SU-DHL-6 (cell line): Measurements from ENCODE around the gene PLS1.
"Not testable (repeated sequence)": the region's sequence is repeated elsewhere in the genome, so short reads cannot be mapped to it uniquely, and the experiment has no call there.

Source experiments
- H2AFZ ChIP-seq: fragments of 200-600 bp; sonication (generic); 2 replicates; pipeline ENCODE4 v1.6.1; 2014; ENCODE audit warnings: low read depth, mild to moderate bottlenecking, moderate library complexity, mixed read lengths, antibody characterized with exemption, low read length; ENCODE audit not compliant: severe bottlenecking
- H3F3A ChIP-seq: fragments of 200-600 bp; shearing (Covaris generic); 2 replicates; pipeline ENCODE4 v1.6.0; 2016; ENCODE audit warnings: antibody characterized with exemption, mild to moderate bottlenecking; ENCODE audit not compliant: insufficient read depth
- H3K27ac ChIP-seq: fragments of 200-600 bp; sonication (generic); 2 replicates; pipeline ENCODE4 v1.5.1; 2016; ENCODE audit warnings: low read depth, mild to moderate bottlenecking, low read length, moderate library complexity, mixed read lengths
- H3K27me3 ChIP-seq: fragments of 200-600 bp; sonication (generic), shearing (Covaris generic); 2 replicates; pipeline ENCODE4 v1.6.0; 2014; ENCODE audit warnings: mild to moderate bottlenecking, low read length
- H3K36me3 ChIP-seq: fragments of 200-600 bp; sonication (generic); 2 replicates; pipeline ENCODE4 v1.6.1; 2014; ENCODE audit warnings: mild to moderate bottlenecking, low read length, mixed read lengths
- H3K4me2 ChIP-seq: fragments of 300-600, 200-600 bp; shearing (Covaris generic), sonication (generic); 2 replicates; pipeline ENCODE4 v1.6.0; 2014; ENCODE audit warnings: low read length, low read depth, mild to moderate bottlenecking; ENCODE audit not compliant: poor library complexity, severe bottlenecking
- H3K4me3 ChIP-seq: fragments of 200-600 bp; sonication (generic); 2 replicates; pipeline ENCODE4 v1.5.1; 2014; ENCODE audit warnings: antibody characterized with exemption, low read length, mild to moderate bottlenecking, mixed read lengths; ENCODE audit not compliant: insufficient read depth, poor library complexity, severe bottlenecking
- H3K79me2 ChIP-seq: fragments of 200-600 bp; sonication (generic); 2 replicates; pipeline ENCODE4 v1.6.1; 2014; ENCODE audit warnings: mild to moderate bottlenecking, low read length, moderate library complexity; ENCODE audit not compliant: insufficient read depth
- H3K9ac ChIP-seq: fragments of 200-600 bp; sonication (generic); 2 replicates; pipeline ENCODE4 v1.7.0; 2014; ENCODE audit warnings: mild to moderate bottlenecking, low read length
- H3K9me2 ChIP-seq: fragments of 200-600 bp; sonication (generic); replicated peaks from 2 replicates; pipeline ENCODE4 v1.6.1; 2014; ENCODE audit warnings: low read length; ENCODE audit not compliant: insufficient read depth
- H3K9me3 ChIP-seq: fragments of 200-600 bp; sonication (generic); 2 replicates; pipeline ENCODE4 v1.6.1; 2014; ENCODE audit warnings: low read length, mixed read lengths; ENCODE audit not compliant: insufficient read depth
- H4K20me1 ChIP-seq: fragments of 200-600 bp; sonication (generic); 2 replicates; pipeline ENCODE4 v1.6.1; 2014; ENCODE audit warnings: low read depth, mild to moderate bottlenecking, antibody characterized with exemption, low read length, moderate library complexity, mixed read lengths
- EZH2phosphoT487 ChIP-seq: fragments of 200-600 bp; sonication (generic), shearing (Covaris generic); conservative IDR thresholded peaks from 2 replicates; pipeline ENCODE4 v1.6.1; 2018; ENCODE audit warnings: mild to moderate bottlenecking, antibody characterized with exemption, low read length, moderate library complexity, mixed read lengths
- TF ChIP-seq, protein P1 (sequence below): fragments of 200-600 bp; sonication (generic); IDR thresholded peaks from one replicate; pipeline ENCODE4 v1.5.1; 2017; ENCODE audit warnings: antibody characterized with exemption, mild to moderate bottlenecking, low read length, moderate library complexity; ENCODE audit not compliant: insufficient read depth, poor library complexity, severe bottlenecking

The PLS1 gene

GRCh38 chr3:142709207-142709606, 113.0 kb downstream of the PLS1 start:
- Histone ChIP-seq H3K9me3 (no peaks in the 10 kb centered on the region), H4K20me1 (no peaks in the 10 kb centered on the region), H3K4me2 (no peak overlapping the region), H3K27me3 (no peaks in the 10 kb centered on the region), H3K27ac (no peak overlapping the region), H3K36me3 (no peaks in the 10 kb centered on the region; the same call in 1 of the 2 replicates), H3K9ac (no peak overlapping the region), H3F3A (no peaks in the 10 kb centered on the region), H3K79me2 (no peaks in the 10 kb centered on the region), H3K9me2 (no peaks in the 10 kb centered on the region), H2AFZ (no peak overlapping the region), H3K4me3 (no peak overlapping the region)
- TF ChIP-seq, protein P1, sequence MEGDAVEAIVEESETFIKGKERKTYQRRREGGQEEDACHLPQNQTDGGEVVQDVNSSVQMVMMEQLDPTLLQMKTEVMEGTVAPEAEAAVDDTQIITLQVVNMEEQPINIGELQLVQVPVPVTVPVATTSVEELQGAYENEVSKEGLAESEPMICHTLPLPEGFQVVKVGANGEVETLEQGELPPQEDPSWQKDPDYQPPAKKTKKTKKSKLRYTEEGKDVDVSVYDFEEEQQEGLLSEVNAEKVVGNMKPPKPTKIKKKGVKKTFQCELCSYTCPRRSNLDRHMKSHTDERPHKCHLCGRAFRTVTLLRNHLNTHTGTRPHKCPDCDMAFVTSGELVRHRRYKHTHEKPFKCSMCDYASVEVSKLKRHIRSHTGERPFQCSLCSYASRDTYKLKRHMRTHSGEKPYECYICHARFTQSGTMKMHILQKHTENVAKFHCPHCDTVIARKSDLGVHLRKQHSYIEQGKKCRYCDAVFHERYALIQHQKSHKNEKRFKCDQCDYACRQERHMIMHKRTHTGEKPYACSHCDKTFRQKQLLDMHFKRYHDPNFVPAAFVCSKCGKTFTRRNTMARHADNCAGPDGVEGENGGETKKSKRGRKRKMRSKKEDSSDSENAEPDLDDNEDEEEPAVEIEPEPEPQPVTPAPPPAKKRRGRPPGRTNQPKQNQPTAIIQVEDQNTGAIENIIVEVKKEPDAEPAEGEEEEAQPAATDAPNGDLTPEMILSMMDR = no peak
- TF ChIP-seq EZH2phosphoT487 = no peak

DNA sequence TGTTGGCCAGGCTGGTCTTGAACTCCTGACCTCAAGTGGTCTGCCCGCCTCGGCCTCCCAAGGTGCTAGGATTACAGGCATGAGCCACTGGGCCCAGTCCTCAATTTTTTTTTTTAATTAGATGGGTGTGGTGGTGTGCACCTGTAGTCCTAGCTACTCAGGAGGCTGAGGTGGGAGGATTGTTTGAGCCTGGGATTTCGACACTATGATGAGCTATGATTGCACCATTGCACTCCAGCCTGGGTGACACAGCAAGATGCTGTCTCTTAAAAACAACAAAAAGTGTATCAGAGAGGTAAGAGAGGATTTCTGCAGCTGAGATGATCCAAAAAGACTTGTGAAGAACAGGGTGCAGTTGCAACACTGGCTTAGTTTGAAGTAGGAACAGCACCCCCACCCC, 118.7 kb downstream of the PLS1 start:
- not testable (repeated sequence) for H3K36me3 ChIP-seq, H3K4me2 ChIP-seq, H3K27me3 ChIP-seq, H3K9me2 ChIP-seq, H2AFZ ChIP-seq, H3K79me2 ChIP-seq, H3K9ac ChIP-seq, H3K27ac ChIP-seq, H3F3A ChIP-seq, H4K20me1 ChIP-seq, H3K9me3 ChIP-seq, H3K4me3 ChIP-seq

DNA sequence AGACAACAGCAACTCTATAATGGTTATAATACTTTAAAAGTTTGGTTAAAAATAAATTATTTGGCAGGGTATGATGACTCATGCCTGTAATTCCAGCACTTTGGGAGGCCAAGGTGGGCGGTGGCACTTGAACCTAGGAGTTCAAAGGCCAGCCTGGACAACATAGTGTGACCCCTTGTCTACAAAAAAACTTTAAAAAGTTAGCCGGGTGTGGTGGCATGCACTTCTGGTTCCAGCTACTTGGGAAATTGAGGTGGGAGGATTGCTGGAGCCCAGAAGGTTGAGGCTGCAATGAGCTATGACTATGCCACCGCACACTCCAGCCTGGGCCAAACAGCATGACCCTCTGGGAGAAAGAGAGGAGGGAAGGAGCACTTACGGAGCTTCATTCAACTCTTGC, 119.9 kb downstream of the PLS1 start:
- Histone ChIP-seq H4K20me1 (no peaks in the 10 kb centered on the region), H3K9me3 (no peaks in the 10 kb centered on the region), H3K79me2 (no peaks in the 10 kb centered on the region), H3K4me3 (no peak overlapping the region), H3K9ac (no peak overlapping the region), H3K9me2 (no peaks in the 10 kb centered on the region), H3F3A (no peaks in the 10 kb centered on the region), H3K36me3 (no peaks in the 10 kb centered on the region), H3K27ac (no peak overlapping the region), H2AFZ (no peak overlapping the region), H3K4me2 (no peak overlapping the region), H3K27me3 (no peaks in the 10 kb centered on the region)
- TF ChIP-seq, protein P1 = no peak
- no peak for TF ChIP-seq EZH2phosphoT487

DNA sequence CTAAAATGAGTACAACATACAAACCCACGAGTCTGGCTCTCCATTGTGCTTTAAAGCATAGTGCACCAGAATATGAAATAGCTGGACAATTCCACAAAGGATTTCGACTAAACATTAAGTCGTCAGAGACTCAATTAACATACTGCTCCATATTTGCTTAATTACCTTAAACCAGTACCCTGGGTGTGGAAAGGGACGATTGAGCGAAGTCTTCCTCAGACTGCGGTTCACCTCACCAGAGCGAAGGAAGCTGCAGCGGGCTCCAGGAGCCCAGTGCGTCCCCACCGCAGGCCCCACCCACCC, 127.4 kb downstream of the PLS1 start:
- Histone ChIP-seq H3K27ac (no peak overlapping the region), H3K36me3 (no peaks in the 10 kb centered on the region), H3K9me2 (no peaks in the 10 kb centered on the region), H3K4me2 (peak overlapping the region; percentile 94), H3K4me3 (peak overlapping the region; percentile 85), H2AFZ (no peak overlapping the region), H3K9me3 (no peaks in the 10 kb centered on the region), H3K9ac (peak overlapping the region; percentile 56), H4K20me1 (peaks cover 7% of the 10 kb centered on the region; the same call in 1 of the 2 replicates), H3K27me3 (no peaks in the 10 kb centered on the region), H3F3A (no peaks in the 10 kb centered on the region), H3K79me2 (no peaks in the 10 kb centered on the region)
- TF ChIP-seq, protein P1 = no peak
- TF ChIP-seq EZH2phosphoT487 = no peak
